G401 (cell line): ENCODE measurements around the gene AMBRA1. TPM values are rescaled to one million over a fixed set of nuclear protein-coding genes. Genes with fewer than 3 reads are reported as not detected.
"Not testable (repeated sequence)": the region's sequence is repeated elsewhere in the genome, so short reads cannot be mapped to it uniquely, and the experiment has no call there.

Source experiments
- DNase-seq: peaks from one replicate; pipeline ENCODE4 v3.0.0-alpha.2; 2015; ENCODE audit warnings: low spot score
- in situ Hi-C: cut with HindIII; loops from 2 replicates; pipeline ENCODE4 v1.10.0; 2016; ENCODE audit warnings: low sequenced_read_pairs, mixed read lengths
- total RNA-seq: library from RNA; depleted of rRNA; stranded (reverse); fragments of >200 nt; shearing (Covaris generic); gene quantifications from 2 replicates; pipeline ENCODE4 v1.2.3, GENCODE V29; 2014

The AMBRA1 gene
- total RNA-seq, 1 experiment from 2014 or later: 44.6 TPM

DNA sequence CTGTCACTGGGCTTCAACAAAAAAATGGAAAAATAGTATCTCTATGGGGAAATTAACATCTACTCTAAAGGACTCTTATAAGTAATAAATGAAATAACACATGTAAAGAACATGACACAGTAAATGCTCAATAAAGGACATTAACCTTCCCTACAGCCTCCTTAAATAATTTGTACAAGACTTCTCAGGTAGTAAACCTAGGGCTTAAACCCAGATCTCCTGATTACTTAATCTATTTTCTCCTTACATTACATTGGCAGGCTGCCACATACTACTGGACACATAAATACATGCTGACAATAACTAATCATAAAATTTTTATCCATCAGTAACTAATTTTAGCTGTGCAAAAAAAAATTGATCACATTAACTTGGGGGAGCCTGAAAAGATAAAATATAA lies 4.9 kb downstream of the AMBRA1 start:
- in situ Hi-C loops: no loop called here
- DNase-seq: no peak

DNA sequence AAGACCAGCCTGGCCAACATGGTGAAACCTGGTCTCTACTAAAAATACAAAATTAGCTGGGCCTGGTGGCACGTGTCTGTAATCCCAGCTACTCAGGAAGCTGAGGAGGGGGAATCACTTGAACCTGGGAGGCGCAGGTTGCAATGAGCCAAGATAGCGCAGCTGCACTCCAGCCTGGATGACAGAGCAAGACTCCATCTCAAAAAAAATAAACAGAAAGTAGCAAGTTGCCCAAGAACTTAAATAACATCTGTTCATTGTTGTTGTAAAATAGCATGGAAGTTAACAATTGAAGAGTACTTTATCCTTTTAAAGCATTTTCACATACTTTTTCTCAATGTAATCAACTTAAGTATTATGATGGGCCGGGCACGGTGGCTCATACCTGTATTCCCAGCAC lies 5.7 kb downstream of the AMBRA1 start:
- DNase-seq: no peak
- in situ Hi-C loops: no loop called here

DNA sequence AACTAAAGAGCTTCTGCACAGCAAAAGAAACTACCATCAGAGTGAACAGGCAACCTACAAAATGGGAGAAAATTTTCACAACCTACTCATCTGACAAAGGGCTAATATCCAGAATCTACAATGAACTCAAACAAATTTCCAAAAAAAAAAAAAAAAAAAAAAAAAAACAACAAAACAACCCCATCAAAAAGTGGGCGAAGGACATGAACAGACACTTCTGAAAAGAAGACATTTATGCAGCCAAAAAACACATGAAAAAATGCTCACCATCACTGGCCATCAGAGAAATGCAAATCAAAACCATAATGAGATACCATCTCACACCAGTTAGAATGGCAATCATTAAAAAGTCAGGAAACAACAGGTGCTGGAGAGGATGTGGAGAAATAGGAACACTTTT lies 10.3 kb downstream of the AMBRA1 start:
- DNase-seq, in situ Hi-C loops: not testable (repeated sequence)

DNA sequence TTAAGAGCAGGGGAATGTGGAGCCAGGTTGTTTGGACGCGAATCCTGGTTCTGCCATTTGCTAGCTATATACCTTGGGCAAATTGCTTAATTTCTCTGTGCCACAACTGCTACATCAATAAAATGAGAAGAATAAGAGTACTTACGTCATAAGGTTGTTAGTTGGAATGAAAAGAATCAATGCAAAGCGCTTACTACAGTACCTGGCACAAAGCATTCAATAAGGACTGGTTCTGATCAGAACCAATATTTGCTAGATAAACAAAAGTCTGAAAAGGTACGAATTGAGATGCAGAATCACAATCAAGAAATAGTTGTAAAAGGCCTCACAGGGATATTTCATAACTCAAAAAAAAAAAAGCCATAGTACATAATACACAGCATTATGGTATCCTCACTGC lies 11.2 kb downstream of the AMBRA1 start:
- in situ Hi-C loops: no loop called here
- no peak for DNase-seq

- in situ Hi-C loops: no loop called here
- no peak for DNase-seq
Measured at GRCh38 chr11:46577058-46577457, 16.8 kb downstream of the AMBRA1 start.

- in situ Hi-C loops: no loop called here
- no peak for DNase-seq
Measured at GRCh38 chr11:46574656-46575055, 19.2 kb downstream of the AMBRA1 start.

- no peak for DNase-seq
- in situ Hi-C loops: no loop called here
Measured at GRCh38 chr11:46570790-46571398, 22.9 kb downstream of the AMBRA1 start.

- in situ Hi-C loops: no loop called here
Measured at GRCh38 chr11:46565232-46565840, 28.5 kb downstream of the AMBRA1 start.

GRCh38 chr11:46564459-46564858 lies 29.4 kb downstream of the AMBRA1 start:
- in situ Hi-C loops: no loop called here
- no peak for DNase-seq

More at GRCh38 chr11:46565232-46565840, 28.5 kb downstream of the AMBRA1 start:
- DNase-seq: no peak

DNA sequence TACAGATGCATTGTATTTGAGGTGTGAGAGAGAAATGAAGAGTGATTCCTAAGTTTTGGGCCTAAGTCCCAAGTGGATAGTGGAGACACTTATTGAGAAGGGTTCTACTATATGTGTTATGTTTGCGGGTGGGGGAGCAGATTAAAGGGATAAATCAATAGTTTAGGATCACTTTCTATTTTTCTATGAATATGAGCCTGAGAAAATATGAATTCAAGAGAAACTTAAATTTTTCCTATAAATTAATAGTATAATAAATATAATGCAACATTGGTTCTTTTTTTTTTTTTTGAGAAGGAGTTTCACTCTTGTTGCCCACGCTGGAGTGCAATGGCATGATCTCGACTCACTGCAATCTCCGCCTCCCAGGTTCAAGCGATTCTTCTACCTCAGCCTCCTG lies 31.3 kb downstream of the AMBRA1 start:
- in situ Hi-C loops: no loop called here
- DNase-seq: no peak

DNA sequence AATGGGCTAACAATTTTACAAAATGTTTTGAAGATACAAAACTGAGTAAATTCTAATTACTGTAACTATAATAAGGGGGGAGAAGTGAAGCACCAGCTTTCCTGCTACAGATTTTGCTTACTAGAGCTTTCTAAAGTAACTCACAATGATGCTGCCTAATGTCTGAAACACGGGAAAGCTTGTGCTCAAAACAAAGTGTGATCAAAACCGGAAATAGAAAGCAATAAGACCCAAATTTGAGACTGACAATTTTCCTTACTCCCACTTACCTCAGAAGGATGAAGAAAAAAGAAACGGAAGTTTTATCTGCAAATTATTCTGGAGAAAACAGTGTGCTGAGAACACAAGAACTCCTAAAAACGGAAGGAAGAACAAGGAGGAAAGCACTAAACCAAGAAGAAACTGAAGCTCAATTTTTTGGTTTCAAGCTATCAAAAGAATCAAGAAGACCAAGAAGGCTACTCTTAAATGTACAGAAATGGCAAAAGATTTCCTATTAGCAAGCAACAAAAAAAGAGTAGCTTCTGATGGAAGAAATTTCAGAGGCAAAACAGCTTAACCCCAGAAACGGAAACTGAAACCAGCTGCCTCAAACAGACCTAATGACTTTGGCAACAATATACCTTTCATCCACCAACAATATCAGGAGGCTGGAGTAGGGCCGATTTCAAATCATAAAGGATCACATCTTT lies 33.4 kb downstream of the AMBRA1 start:
- peak; percentile 39 for DNase-seq
- in situ Hi-C loops: no loop called here

GRCh38 chr11:46559815-46560214 lies 34.0 kb downstream of the AMBRA1 start:
- no peak for DNase-seq
- in situ Hi-C loops: no loop called here

GRCh38 chr11:46557684-46558151 lies 36.1 kb downstream of the AMBRA1 start:
- no peak for DNase-seq
- in situ Hi-C loops: no loop called here

DNA sequence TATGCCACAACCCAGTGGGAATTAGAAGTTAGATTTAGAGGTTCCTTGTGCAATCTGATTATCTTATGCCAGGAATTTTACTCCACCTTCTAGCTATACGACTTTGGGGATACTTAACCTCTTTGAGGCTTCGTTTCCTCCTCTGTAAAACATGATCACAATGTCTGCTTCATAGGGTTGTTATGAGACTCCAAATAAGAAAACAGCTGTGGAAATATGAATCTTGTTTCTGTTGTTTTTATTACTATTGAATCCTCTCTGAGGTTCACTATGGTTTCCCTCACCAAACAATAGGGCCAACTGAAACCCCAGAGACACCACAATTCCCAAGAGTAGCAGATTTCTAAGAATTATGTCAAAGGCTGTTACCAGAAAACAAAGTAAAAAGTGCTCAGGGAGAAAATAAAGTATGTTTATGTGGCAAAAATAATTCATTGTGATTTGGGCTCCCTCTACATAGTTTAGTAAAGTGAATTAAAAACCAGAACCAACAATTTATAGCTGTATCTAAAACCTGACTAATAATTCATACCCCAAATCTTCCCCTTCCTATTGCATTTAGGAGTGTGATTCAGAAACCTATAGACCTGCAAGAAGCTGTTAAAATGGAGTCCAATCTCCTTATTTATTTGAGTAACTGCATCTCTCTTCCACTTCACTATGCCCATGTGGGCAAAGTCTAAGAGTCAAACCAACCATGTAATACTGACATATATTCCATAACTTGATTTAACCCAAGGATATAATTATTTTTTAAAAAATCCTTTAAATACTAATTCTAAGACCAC lies 38.4 kb downstream of the AMBRA1 start:
- in situ Hi-C loops: no loop called here

GRCh38 chr11:46554213-46555147 lies 39.3 kb downstream of the AMBRA1 start:
- in situ Hi-C loops: no loop called here
- no peak for DNase-seq

More for the DNA sequence above, 38.4 kb downstream of the AMBRA1 start:
- no peak for DNase-seq

DNA sequence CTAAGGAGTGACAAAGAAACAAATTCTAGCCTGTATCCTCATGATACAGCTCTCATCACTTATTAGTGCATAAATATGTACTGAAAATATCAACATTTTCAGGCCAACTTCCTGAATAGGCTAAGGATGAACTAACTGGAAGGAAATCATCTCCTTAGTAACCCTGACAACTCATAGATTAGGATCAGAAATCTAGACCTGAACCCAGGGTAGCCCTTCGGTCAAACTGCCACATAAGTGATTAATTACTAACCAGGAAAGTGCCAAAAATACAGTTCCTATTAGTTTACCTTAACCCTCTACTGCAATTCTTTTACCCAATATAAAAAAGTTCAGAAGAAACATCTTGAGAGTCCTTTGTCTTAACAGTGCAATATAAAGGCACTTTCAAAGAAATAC lies 40.0 kb downstream of the AMBRA1 start:
- in situ Hi-C loops: no loop called here

DNA sequence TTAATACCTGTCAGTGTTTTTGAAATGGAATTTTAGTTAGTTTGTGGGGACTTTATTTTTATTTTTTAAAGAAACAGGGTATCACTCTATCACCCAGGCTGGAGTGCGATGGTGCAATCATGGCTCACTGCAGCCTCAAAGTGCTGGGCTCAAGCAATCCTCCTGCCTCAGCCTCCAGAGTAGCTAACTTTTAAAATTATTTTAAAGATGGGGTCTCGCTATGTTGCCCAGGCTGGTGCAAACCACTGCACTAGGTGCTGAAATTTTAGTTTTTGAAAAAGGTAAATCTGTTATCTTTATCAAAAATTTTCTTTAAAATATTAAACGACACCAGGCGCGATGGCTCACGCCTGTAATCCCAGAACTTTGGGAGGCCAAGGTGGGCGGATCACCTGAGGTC lies 42.6 kb downstream of the AMBRA1 start:
- in situ Hi-C loops: no loop called here

More for the DNA sequence above, 40.0 kb downstream of the AMBRA1 start:
- DNase-seq: no peak

DNA sequence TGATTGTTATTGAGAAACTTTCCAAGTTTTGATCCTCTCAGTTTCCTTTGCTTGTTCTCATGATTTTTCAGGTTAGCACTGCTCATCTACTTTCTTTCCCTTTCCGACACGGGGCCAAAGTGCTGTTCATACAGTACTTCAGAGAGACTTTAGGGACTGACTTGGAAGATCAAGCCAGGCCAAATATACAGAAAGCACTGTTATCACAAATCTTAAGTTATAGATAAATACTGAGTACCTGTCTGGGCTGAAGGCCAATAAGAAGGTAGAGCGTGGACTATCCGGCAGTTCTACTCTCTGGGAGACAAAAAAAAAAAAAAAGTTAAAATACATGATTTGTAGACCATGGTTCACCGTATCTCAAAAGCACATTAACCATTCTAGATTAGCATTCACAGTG lies 46.2 kb downstream of the AMBRA1 start:
- in situ Hi-C loops: no loop called here
- DNase-seq: no peak

More for the DNA sequence above, 42.6 kb downstream of the AMBRA1 start:
- DNase-seq: no peak

DNA sequence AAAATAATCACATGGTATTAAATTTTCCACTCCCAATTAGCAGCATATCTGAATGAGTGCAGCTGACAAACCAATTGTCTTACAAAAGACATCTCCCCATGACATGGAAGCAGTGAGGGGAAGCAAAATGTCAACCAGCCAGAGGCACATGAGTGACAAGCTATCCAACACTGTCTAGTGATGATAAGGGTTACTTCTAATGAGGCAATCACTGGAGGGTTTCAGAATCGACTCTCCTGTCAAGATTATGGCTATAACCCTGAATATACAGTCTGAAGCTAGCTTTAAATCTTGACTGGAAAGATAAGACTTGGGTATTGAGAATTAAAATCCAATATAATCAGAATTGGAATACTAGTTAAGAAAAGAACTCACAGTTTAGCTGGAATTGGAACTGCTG lies 50.3 kb downstream of the AMBRA1 start:
- DNase-seq: no peak
- in situ Hi-C loops: no loop called here
